Activated B cell treated with CpG ODN at 0.5 μM for 24 hours (primary cell): Measurements from ENCODE around the gene ATP6V1G2. TPM values are rescaled to one million over a fixed set of nuclear protein-coding genes. Genes with fewer than 3 reads are reported as not detected.

Experiments
- ATAC-seq: fragments of 200-7000 bp; cut with Tn5 transposase; one replicate; pipeline ENCODE4 v1.10.0; 2021; ENCODE audit warnings: low read depth, mild to moderate bottlenecking, moderate library complexity
- CTCF ChIA-PET: fragments of 350-600 bp; sonication (Branson Sonifier 250); formaldehyde crosslinking; loops from one replicate; lab custom pipeline; 2021; ENCODE audit warnings: antibody characterized with exemption; lab: Charles Lee
- POLR2A ChIA-PET: fragments of 350-600 bp; sonication (Branson Sonifier 250); formaldehyde crosslinking; loops from one replicate; lab custom pipeline; 2021; ENCODE audit warnings: antibody characterized with exemption; lab: Charles Lee
- DNase-seq: peaks from one replicate; pipeline ENCODE4 v3.0.0; 2022
- H3K27ac Mint-ChIP-seq: one replicate; pipeline ENCODE4 v1.8.0; 2020; ENCODE audit warnings: mixed read lengths
- H3K27me3 Mint-ChIP-seq: one replicate; pipeline ENCODE4 v1.8.0; 2021; ENCODE audit warnings: mixed read lengths
- H3K36me3 Mint-ChIP-seq: one replicate; pipeline ENCODE4 v1.8.0; 2021; ENCODE audit warnings: low read depth, mixed read lengths
- H3K4me1 Mint-ChIP-seq: one replicate; pipeline ENCODE4 v1.8.0; 2021; ENCODE audit warnings: mixed read lengths
- H3K4me3 Mint-ChIP-seq: one replicate; pipeline ENCODE4 v1.8.0; 2020; ENCODE audit warnings: mild to moderate bottlenecking, mixed read lengths
- H3K9me3 Mint-ChIP-seq: one replicate; pipeline ENCODE4 v1.8.0; 2020; ENCODE audit warnings: mixed read lengths
- intact Hi-C: fragments of 100-400 bp; cut with micrococcal nuclease; formaldehyde crosslinking; loops from one replicate; pipeline ENCODE4 v1.15.1; 2024
- total RNA-seq: library from RNA; stranded (reverse); gene quantifications from 2 replicates; pipeline ENCODE4 v1.2.3, GENCODE V29; 2022
- TF ChIP-seq, protein P1 (sequence below): fragments of 200-600 bp; IDR thresholded peaks from one replicate; pipeline ENCODE4 v1.8.0; 2022; ENCODE audit warnings: antibody characterized with exemption, mild to moderate bottlenecking

ATP6V1G2 gene
- total RNA-seq, 1 donor from 2014 or later, result 1.9 TPM

DNA sequence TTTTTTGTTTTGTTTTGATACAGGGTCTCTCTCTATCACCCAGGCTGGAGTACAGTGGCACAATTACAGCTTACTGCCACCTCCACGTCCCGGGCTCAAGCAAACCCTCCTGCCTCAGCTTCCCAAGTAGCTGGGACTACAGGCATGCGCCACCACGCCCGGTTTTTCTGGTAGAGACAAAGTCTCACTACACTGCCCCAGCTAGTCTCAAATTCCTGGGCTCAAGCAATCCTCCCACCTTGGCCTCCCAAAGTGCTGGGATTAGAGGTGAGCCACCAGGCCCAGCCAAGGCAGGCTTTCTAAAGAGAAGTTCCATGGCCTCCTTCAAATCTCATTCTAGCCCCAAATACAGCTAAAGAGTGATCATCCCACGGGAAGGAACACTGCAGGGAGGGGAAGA is 12.4 kb downstream of the ATP6V1G2 start:
- ATAC-seq, result no peak
- DNase-seq, result no peak
- POLR2A ChIA-PET, result no interaction called here
- H3K4me3 Mint-ChIP-seq, result no peak overlapping the region
- peaks cover 18% of the 10 kb centered on the region for H3K4me1 Mint-ChIP-seq
- peaks cover 89% of the 10 kb centered on the region for H3K36me3 Mint-ChIP-seq
- intact Hi-C loops, result no loop called here
- no peaks in the 10 kb centered on the region for H3K9me3 Mint-ChIP-seq
- H3K27ac Mint-ChIP-seq, result no peak overlapping the region
- CTCF ChIA-PET, result no interaction called here
- no peaks in the 10 kb centered on the region for H3K27me3 Mint-ChIP-seq
- TF ChIP-seq, protein P1, sequence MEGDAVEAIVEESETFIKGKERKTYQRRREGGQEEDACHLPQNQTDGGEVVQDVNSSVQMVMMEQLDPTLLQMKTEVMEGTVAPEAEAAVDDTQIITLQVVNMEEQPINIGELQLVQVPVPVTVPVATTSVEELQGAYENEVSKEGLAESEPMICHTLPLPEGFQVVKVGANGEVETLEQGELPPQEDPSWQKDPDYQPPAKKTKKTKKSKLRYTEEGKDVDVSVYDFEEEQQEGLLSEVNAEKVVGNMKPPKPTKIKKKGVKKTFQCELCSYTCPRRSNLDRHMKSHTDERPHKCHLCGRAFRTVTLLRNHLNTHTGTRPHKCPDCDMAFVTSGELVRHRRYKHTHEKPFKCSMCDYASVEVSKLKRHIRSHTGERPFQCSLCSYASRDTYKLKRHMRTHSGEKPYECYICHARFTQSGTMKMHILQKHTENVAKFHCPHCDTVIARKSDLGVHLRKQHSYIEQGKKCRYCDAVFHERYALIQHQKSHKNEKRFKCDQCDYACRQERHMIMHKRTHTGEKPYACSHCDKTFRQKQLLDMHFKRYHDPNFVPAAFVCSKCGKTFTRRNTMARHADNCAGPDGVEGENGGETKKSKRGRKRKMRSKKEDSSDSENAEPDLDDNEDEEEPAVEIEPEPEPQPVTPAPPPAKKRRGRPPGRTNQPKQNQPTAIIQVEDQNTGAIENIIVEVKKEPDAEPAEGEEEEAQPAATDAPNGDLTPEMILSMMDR, result no peak

DNA sequence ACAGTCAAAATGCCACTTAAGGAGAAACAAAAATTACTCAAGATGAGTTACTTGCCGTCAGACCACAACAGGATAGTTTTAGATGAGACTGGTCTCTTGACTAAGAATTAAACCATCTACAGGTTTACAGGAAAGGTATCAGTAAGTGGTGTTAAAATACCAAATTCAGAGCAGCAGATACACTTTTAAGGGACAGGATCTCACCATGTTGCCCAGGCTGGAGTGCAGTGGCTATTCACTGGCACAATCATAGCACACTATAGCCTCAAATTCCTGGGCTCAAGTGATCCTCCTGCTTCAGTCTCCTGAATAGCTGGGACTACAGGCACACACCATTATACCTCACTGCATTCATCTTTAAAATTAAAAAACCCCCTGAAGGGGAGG is 13.0 kb downstream of the ATP6V1G2 start:
- no peak for ATAC-seq
- H3K4me1 Mint-ChIP-seq, result peaks cover 13% of the 10 kb centered on the region
- H3K4me3 Mint-ChIP-seq, result no peak overlapping the region
- no peaks in the 10 kb centered on the region for H3K27me3 Mint-ChIP-seq
- peaks cover 86% of the 10 kb centered on the region for H3K36me3 Mint-ChIP-seq
- no peaks in the 10 kb centered on the region for H3K9me3 Mint-ChIP-seq
- ChIA-PET POLR2A (no interaction called here), CTCF (no interaction called here)
- intact Hi-C loops, result no loop called here
- DNase-seq, result no peak
- no peak overlapping the region for H3K27ac Mint-ChIP-seq
- TF ChIP-seq, protein P1, result no peak

DNA sequence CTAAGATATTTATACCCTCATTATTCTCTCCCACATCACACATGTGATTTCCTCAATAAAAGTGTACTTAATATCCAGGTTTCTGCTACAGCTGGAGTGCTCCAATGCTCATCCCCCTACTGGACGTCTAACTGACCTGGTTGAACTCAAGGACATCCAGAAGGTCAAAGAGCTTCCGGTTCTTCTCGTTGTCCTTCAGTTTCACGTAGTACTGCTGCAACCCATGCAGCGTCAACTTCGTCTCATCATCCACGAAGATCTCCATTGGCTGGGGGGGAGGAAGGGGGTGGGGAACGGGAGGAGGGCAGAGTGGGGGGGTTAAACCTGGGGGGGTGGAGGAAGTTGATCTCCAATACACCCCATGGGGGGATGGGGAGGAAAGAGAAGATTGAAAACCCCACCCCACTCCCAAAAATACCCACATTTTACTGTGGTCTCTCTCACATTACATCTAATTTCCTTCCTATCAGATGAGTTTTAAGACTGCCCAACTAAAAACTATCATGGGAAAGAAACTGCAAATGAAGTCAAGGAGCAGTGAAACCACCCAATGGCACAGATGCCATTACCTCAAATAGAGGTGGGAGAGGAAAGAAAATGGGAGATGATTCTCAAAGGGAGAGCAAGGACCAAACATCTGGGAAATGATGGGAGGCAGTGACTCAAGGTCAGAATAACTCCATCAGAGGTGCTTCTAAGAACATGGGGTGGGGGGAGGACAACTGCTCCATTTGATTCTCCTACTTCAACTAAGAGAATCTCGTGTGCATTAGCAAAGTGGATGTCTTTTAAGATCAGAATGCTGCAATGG is 13.6 kb downstream of the ATP6V1G2 start:
- Mint-ChIP-seq H3K4me1 (peaks cover 9% of the 10 kb centered on the region), H3K27ac (no peak overlapping the region), H3K9me3 (no peaks in the 10 kb centered on the region), H3K36me3 (peaks cover 83% of the 10 kb centered on the region), H3K27me3 (no peaks in the 10 kb centered on the region), H3K4me3 (no peak overlapping the region)
- no peak for ATAC-seq
- TF ChIP-seq, protein P1, result no peak
- ChIA-PET POLR2A (interaction anchor here (1.3 kb wide), 2 partner anchors 38 to 119 kb away, joined by 3 to 4 read pairs; partner anchors contain the start of gene BAG6), CTCF (no interaction called here)
- intact Hi-C loops, result no loop called here
- DNase-seq, result no peak

DNA sequence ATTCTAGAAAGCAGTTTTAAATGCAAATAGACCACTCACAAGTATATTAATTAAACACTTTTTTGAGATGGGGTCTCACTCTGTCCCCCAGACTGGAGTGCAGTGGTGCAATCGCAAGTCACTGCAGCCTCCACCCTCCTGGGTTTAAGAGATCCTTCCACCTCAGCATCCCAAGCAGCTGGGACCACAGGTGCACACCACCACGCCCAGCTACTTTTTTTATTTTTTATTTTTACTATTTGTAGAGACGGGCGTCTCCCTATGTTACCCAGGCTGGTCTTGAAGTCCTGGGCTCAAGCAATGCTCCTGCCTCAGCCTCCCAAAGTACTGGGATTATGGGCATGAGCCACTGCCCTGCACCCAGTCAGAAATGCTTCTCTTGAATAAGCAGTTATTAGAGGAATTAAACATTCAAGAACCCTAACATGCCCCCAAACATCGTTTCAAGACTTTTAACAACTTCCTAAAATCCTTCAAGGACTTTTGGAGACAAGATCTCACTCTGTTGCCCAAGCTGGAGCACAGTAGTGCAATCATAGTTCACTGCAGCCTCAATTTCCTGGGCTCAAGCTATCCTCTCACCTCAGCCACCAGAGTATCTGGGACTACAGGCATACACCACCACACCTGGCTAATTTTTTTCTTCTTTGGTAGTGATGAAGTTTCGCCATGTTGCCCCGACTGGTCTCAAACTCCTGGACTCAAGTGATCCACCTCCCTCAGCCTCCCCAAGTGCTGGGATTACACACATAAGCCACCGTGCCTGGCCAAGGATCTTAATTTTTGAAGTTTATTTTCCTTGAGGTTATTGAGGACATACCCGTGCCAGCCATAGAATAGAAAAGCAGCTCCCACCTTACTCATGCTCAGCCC is 14.4 kb downstream of the ATP6V1G2 start:
- ChIA-PET POLR2A (interaction anchor here (0.6 to 2.1 kb wide), 4 partner anchors 9 to 338 kb away, joined by 3 to 14 read pairs (median 4); partner anchors contain the start of gene BAG6), CTCF (no interaction called here)
- Mint-ChIP-seq H3K27me3 (no peaks in the 10 kb centered on the region), H3K4me1 (peaks cover 6% of the 10 kb centered on the region), H3K4me3 (no peak overlapping the region), H3K27ac (no peak overlapping the region), H3K36me3 (peaks cover 77% of the 10 kb centered on the region), H3K9me3 (no peaks in the 10 kb centered on the region)
- intact Hi-C loops, result no loop called here
- TF ChIP-seq, protein P1, result no peak
- ATAC-seq (no peak), DNase-seq (no peak)

DNA sequence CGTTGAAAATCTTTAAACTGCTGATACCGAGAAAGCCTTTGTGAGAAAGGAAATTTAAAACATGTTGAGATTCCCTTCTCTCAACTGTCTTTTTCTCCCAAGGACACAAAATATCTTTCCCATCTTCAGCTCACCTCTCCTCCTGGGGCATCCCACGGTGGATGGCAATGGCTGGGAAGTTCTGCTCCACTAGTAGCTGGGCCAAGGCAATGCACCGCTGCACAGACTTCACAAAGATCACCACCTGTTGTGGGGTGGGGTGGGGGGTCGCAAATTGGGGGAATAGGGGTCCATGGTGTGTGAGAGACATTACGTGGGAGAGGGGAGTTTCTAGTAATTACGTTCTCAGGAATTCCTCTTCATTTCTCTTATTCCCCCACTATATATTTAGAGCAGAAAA is 15.2 kb downstream of the ATP6V1G2 start:
- no peaks in the 10 kb centered on the region for H3K27me3 Mint-ChIP-seq
- DNase-seq (no peak), ATAC-seq (no peak)
- H3K4me1 Mint-ChIP-seq, result peaks cover 6% of the 10 kb centered on the region
- H3K9me3 Mint-ChIP-seq, result no peaks in the 10 kb centered on the region
- no peak overlapping the region for H3K27ac Mint-ChIP-seq
- H3K36me3 Mint-ChIP-seq, result peaks cover 70% of the 10 kb centered on the region
- CTCF ChIA-PET, result no interaction called here
- intact Hi-C loops, result no loop called here
- H3K4me3 Mint-ChIP-seq, result no peak overlapping the region
- TF ChIP-seq, protein P1, result no peak
- POLR2A ChIA-PET, result interaction anchor here (2.1 kb wide), 1 partner anchor 10 kb away, joined by 14 read pairs; no protein-coding TSS in a partner anchor
